MM.1S (cell line): Measurements from ENCODE around the gene RAVER1.

ENCODE experiments used
- DNase-seq: peaks from one replicate; pipeline ENCODE4 v3.0.0-alpha.2; 2015
- H2AFZ ChIP-seq: fragments of 300-600 bp; sonication (generic); 2 replicates; pipeline ENCODE4 v1.6.0; 2016; ENCODE audit warnings: antibody characterized with exemption, low read length
- H3F3A ChIP-seq: fragments of 300-600 bp; sonication (generic); 2 replicates; pipeline ENCODE4 v1.6.1; 2016; ENCODE audit warnings: mild to moderate bottlenecking, antibody characterized with exemption, low read length, moderate library complexity, mixed read lengths; ENCODE audit not compliant: insufficient read depth
- H3K27ac ChIP-seq: fragments of 300-600 bp; sonication (generic); 2 replicates; pipeline ENCODE4 v1.5.1; 2016; ENCODE audit warnings: mild to moderate bottlenecking, low read length
- H3K27me3 ChIP-seq: fragments of 300-600 bp; sonication (generic); replicated peaks from 2 replicates; pipeline ENCODE4 v1.6.0; 2016; ENCODE audit warnings: low read length; ENCODE audit not compliant: insufficient read depth
- H3K36me3 ChIP-seq: fragments of 300-600 bp; sonication (generic); replicated peaks from 2 replicates; pipeline ENCODE4 v1.6.1; 2016; ENCODE audit warnings: mild to moderate bottlenecking, low read length, mixed read lengths; ENCODE audit not compliant: insufficient read depth
- H3K4me1 ChIP-seq: fragments of 300-600 bp; sonication (generic); 2 replicates; pipeline ENCODE4 v1.6.1; 2016; ENCODE audit warnings: low read length, mixed read lengths
- H3K4me2 ChIP-seq: fragments of 300-600 bp; sonication (generic); 2 replicates; pipeline ENCODE4 v1.6.0; 2016; ENCODE audit warnings: low read depth, low read length
- H3K4me3 ChIP-seq: fragments of 300-600 bp; sonication (generic); 2 replicates; pipeline ENCODE4 v1.5.1; 2016; ENCODE audit warnings: low read length, mixed read lengths
- H3K79me2 ChIP-seq: fragments of 300-600 bp; sonication (generic); 2 replicates; pipeline ENCODE4 v1.6.1; 2016; ENCODE audit warnings: mixed run types, low read length, mixed read lengths
- H3K9ac ChIP-seq: fragments of 300-600 bp; sonication (generic); 2 replicates; pipeline ENCODE4 v1.6.1; 2016; ENCODE audit warnings: low read length, mixed read lengths
- H3K9me2 ChIP-seq: fragments of 300-600 bp; sonication (generic); replicated peaks from 2 replicates; pipeline ENCODE4 v1.6.1; 2016; ENCODE audit warnings: mild to moderate bottlenecking, low read length, mixed read lengths; ENCODE audit not compliant: insufficient read depth
- H3K9me3 ChIP-seq: fragments of 300-600 bp; sonication (generic); replicated peaks from 2 replicates; pipeline ENCODE4 v1.6.1; 2016; ENCODE audit warnings: mild to moderate bottlenecking, low read length, mixed read lengths; ENCODE audit not compliant: insufficient read depth
- H4K20me1 ChIP-seq: fragments of 300-600 bp; sonication (generic); 2 replicates; pipeline ENCODE4 v1.6.1; 2016; ENCODE audit warnings: mild to moderate bottlenecking, low read length, moderate library complexity, mixed read lengths; ENCODE audit not compliant: insufficient read depth
- CTCF ChIP-seq: fragments of 300-600 bp; sonication (generic); IDR thresholded peaks from 2 replicates; pipeline ENCODE4 v1.5.1; 2016; ENCODE audit warnings: antibody characterized with exemption, low read length, mixed read lengths
- EZH2 ChIP-seq: fragments of 300-600 bp; sonication (generic); optimal IDR thresholded peaks from 2 replicates; pipeline ENCODE3; 2017; ENCODE audit warnings: low read depth, mild to moderate bottlenecking, antibody characterized with exemption, low read length, mixed read lengths
- EZH2phosphoT487 ChIP-seq: fragments of 300-600 bp; sonication (generic); IDR thresholded peaks from 2 replicates; pipeline ENCODE4 v1.6.1; 2018; ENCODE audit warnings: antibody characterized with exemption, low read length

The RAVER1 gene

GRCh38 chr19:10291554-10292205, 41.6 kb downstream of the RAVER1 start:
- TF ChIP-seq CTCF (no peak), EZH2phosphoT487 (no peak), EZH2 (no peak)
- Histone ChIP-seq H3K27me3 (peaks cover 29% of the 10 kb centered on the region), H3K4me3 (peak overlapping the region; percentile 55), H3K27ac (no peak overlapping the region), H3K9me2 (no peaks in the 10 kb centered on the region), H2AFZ (peak overlapping the region; percentile 73), H3K9ac (no peak overlapping the region; the same call in 1 of the 2 replicates), H3K4me2 (peak overlapping the region; percentile 92), H3K79me2 (no peaks in the 10 kb centered on the region), H3K9me3 (no peaks in the 10 kb centered on the region), H3K4me1 (peaks cover 36% of the 10 kb centered on the region), H3F3A (peaks cover 7% of the 10 kb centered on the region; the same call in 1 of the 2 replicates), H3K36me3 (no peaks in the 10 kb centered on the region), H4K20me1 (no peaks in the 10 kb centered on the region)
- no peak for DNase-seq

GRCh38 chr19:10290876-10291553, 42.3 kb downstream of the RAVER1 start:
- Histone ChIP-seq H3K27ac (no peak overlapping the region), H3F3A (peaks cover 11% of the 10 kb centered on the region; the same call in 1 of the 2 replicates), H4K20me1 (no peaks in the 10 kb centered on the region), H3K79me2 (no peaks in the 10 kb centered on the region), H3K4me1 (peaks cover 36% of the 10 kb centered on the region), H2AFZ (peak overlapping the region; percentile 73), H3K9ac (no peak overlapping the region; the same call in 1 of the 2 replicates), H3K4me3 (peak overlapping the region; percentile 55), H3K4me2 (peak overlapping the region; percentile 92), H3K27me3 (peaks cover 29% of the 10 kb centered on the region), H3K36me3 (no peaks in the 10 kb centered on the region), H3K9me2 (no peaks in the 10 kb centered on the region), H3K9me3 (no peaks in the 10 kb centered on the region)
- peak; percentile 32 for DNase-seq
- TF ChIP-seq EZH2phosphoT487 (no peak), CTCF (no peak), EZH2 (no peak)

- peak overlapping the region; percentile 73; the same call in 1 of the 2 replicates for H2AFZ ChIP-seq
- peak overlapping the region; percentile 55 for H3K4me3 ChIP-seq
- no peak overlapping the region for H3K27ac ChIP-seq
- H3K27me3 ChIP-seq = peaks cover 29% of the 10 kb centered on the region
- H4K20me1 ChIP-seq = no peaks in the 10 kb centered on the region
- no peaks in the 10 kb centered on the region for H3K79me2 ChIP-seq
- H3F3A ChIP-seq = peaks cover 11% of the 10 kb centered on the region; the same call in 1 of the 2 replicates
- no peaks in the 10 kb centered on the region for H3K9me2 ChIP-seq
- no peaks in the 10 kb centered on the region for H3K9me3 ChIP-seq
- no peak for DNase-seq
- peaks cover 36% of the 10 kb centered on the region for H3K4me1 ChIP-seq
- TF ChIP-seq CTCF = no peak
- no peak for TF ChIP-seq EZH2phosphoT487
- TF ChIP-seq EZH2 = no peak
- no peak overlapping the region for H3K9ac ChIP-seq
- H3K36me3 ChIP-seq = no peaks in the 10 kb centered on the region
- H3K4me2 ChIP-seq = peak overlapping the region; percentile 92
Measured at GRCh38 chr19:10290357-10290875, 42.9 kb downstream of the RAVER1 start.
